Ovary (tissue), 3 donors: ENCODE results near the gene TMEM158.

Source experiments
- POLR2A ChIP-seq: fragments of 450-650 bp; IDR thresholded peaks from one replicate; pipeline ENCODE4 v1.6.1; 2017; ENCODE audit warnings: antibody characterized with exemption, mild to moderate bottlenecking, moderate library complexity
- TF ChIP-seq, protein P1 (sequence below), 3 donors: fragments of 450-650 bp in 2 of 3; fragments of 200-600 bp in 1 of 3; IDR thresholded peaks; one replicate each; pipeline versions ENCODE4 v1.5.1 to v1.8.0; 2016 to 2022; ENCODE audit warnings: antibody characterized with exemption in 3 of 3, mild to moderate bottlenecking in 1 of 3
- donor health status: DM: no; HTN: no; CAD: no.

DNA sequence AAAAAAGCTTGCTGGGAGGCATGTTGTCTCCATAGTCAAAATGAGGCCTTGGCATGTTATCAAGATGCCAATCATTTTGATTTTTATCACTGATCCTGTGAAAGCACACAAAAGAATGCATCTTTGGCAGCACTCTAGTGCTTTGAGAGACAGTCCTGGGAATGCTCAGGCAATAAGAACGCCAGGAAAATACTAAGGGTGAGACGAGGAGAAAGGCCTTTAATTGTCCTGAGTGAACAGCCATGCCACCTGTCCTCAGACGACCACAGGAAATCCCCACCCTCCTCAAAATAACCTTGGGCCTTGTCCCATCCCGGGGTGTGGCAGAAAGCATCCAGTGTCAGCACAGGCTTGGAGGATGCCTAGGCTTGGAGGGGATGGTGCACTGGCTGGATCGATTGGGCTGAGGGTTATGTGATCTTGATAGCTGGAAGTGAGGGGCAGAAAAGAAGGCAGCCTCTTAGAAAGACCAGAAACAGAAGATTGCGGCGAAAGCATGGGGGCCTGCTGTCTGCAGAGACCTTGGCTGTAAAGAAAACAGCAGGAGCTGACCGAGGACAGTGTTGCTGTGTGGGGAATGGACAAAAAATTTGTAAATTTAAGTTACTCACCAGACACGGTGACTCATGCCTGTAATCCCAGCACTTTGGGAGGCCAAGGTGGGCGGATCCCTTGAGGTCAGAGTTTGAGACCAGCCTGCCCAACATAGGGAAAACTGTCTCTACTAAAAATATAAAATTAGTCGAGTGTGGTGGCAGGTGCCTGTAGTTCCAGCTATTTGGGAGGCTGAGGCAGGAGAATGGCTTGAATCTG is 7.3 kb downstream of the TMEM158 start:
- TF ChIP-seq, protein P1, sequence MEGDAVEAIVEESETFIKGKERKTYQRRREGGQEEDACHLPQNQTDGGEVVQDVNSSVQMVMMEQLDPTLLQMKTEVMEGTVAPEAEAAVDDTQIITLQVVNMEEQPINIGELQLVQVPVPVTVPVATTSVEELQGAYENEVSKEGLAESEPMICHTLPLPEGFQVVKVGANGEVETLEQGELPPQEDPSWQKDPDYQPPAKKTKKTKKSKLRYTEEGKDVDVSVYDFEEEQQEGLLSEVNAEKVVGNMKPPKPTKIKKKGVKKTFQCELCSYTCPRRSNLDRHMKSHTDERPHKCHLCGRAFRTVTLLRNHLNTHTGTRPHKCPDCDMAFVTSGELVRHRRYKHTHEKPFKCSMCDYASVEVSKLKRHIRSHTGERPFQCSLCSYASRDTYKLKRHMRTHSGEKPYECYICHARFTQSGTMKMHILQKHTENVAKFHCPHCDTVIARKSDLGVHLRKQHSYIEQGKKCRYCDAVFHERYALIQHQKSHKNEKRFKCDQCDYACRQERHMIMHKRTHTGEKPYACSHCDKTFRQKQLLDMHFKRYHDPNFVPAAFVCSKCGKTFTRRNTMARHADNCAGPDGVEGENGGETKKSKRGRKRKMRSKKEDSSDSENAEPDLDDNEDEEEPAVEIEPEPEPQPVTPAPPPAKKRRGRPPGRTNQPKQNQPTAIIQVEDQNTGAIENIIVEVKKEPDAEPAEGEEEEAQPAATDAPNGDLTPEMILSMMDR (IDR thresholded peaks at IDR 0.05), result no peak
- no peak for TF ChIP-seq POLR2A
